DOHH2 (cell line): ENCODE measurements around the gene NCKAP5.

Experiments used
- EZH2phosphoT487 ChIP-seq: fragments of 200-600 bp; sonication (generic); IDR thresholded peaks from 2 replicates; pipeline ENCODE4 v1.6.1; 2017; ENCODE audit warnings: borderline replicate concordance, mild to moderate bottlenecking, antibody characterized with exemption, low read length, moderate library complexity, mixed read lengths
- TF ChIP-seq, protein P1 (sequence below): fragments of 200-600 bp; sonication (generic); IDR thresholded peaks from one replicate; pipeline ENCODE4 v1.5.1; 2014; ENCODE audit warnings: antibody characterized with exemption, mild to moderate bottlenecking, low read depth, low read length; ENCODE audit not compliant: poor library complexity, severe bottlenecking

DNA sequence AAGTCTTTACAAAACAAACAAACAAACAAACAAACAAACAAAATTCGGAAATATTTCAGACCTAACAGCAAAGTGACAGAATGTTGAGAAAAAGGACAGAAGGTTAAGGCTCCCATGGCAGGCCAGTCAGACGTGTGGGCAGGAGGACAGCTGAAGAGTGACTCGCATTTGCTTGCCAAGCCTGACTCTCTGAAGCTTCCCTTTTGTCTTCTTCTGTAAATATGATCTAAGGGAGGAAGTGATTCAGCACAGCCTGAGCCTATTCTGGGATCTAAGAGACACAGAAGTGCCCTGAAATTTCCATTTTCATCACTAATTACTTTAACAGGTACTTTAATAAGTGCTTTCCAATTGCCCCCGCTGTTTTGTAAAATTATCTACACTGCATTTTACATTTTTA is 764.2 kb downstream of the NCKAP5 start:
- TF ChIP-seq, protein P1, sequence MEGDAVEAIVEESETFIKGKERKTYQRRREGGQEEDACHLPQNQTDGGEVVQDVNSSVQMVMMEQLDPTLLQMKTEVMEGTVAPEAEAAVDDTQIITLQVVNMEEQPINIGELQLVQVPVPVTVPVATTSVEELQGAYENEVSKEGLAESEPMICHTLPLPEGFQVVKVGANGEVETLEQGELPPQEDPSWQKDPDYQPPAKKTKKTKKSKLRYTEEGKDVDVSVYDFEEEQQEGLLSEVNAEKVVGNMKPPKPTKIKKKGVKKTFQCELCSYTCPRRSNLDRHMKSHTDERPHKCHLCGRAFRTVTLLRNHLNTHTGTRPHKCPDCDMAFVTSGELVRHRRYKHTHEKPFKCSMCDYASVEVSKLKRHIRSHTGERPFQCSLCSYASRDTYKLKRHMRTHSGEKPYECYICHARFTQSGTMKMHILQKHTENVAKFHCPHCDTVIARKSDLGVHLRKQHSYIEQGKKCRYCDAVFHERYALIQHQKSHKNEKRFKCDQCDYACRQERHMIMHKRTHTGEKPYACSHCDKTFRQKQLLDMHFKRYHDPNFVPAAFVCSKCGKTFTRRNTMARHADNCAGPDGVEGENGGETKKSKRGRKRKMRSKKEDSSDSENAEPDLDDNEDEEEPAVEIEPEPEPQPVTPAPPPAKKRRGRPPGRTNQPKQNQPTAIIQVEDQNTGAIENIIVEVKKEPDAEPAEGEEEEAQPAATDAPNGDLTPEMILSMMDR: no peak
- TF ChIP-seq EZH2phosphoT487: no peak
